AG10803 (cell line): ENCODE data around the gene GPR78.

Experiments used
- DNase-seq: peaks from one replicate; pipeline ENCODE4 v3.0.0; 2010; ENCODE audit warnings: low read depth
- H3K4me3 ChIP-seq: 2 replicates; pipeline ENCODE4 v1.5.1; 2011; ENCODE audit warnings: mild to moderate bottlenecking, low read length, control low read depth
- TF ChIP-seq, protein P1 (sequence below): conservative IDR thresholded peaks from 2 replicates; pipeline ENCODE4 v1.5.1; 2011; ENCODE audit warnings: mild to moderate bottlenecking, low read length, control low read depth, inconsistent platforms

GPR78 gene

DNA sequence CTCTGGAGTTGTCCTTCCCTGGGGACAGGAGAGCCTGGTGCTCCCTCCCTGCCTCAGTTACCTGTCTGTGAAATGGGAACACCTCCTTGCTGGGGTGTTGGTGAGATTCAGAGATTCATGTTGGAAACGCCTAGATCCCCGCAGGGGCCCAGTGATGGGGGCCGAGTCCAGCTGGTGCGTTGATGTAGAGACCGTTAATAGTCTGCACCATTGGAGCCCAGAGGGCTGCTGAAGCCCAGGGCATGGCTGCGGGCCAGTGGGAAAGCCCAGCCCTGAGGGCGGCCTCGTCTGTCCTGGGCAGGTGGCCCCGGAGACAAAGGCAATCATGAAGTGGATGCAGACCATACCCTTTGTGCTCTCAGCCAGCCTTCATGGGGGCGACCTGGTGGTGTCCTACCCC lies 26.8 kb downstream of the GPR78 start:
- TF ChIP-seq, protein P1, sequence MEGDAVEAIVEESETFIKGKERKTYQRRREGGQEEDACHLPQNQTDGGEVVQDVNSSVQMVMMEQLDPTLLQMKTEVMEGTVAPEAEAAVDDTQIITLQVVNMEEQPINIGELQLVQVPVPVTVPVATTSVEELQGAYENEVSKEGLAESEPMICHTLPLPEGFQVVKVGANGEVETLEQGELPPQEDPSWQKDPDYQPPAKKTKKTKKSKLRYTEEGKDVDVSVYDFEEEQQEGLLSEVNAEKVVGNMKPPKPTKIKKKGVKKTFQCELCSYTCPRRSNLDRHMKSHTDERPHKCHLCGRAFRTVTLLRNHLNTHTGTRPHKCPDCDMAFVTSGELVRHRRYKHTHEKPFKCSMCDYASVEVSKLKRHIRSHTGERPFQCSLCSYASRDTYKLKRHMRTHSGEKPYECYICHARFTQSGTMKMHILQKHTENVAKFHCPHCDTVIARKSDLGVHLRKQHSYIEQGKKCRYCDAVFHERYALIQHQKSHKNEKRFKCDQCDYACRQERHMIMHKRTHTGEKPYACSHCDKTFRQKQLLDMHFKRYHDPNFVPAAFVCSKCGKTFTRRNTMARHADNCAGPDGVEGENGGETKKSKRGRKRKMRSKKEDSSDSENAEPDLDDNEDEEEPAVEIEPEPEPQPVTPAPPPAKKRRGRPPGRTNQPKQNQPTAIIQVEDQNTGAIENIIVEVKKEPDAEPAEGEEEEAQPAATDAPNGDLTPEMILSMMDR: no peak
- no peak overlapping the region for H3K4me3 ChIP-seq
- DNase-seq: no peak

DNA sequence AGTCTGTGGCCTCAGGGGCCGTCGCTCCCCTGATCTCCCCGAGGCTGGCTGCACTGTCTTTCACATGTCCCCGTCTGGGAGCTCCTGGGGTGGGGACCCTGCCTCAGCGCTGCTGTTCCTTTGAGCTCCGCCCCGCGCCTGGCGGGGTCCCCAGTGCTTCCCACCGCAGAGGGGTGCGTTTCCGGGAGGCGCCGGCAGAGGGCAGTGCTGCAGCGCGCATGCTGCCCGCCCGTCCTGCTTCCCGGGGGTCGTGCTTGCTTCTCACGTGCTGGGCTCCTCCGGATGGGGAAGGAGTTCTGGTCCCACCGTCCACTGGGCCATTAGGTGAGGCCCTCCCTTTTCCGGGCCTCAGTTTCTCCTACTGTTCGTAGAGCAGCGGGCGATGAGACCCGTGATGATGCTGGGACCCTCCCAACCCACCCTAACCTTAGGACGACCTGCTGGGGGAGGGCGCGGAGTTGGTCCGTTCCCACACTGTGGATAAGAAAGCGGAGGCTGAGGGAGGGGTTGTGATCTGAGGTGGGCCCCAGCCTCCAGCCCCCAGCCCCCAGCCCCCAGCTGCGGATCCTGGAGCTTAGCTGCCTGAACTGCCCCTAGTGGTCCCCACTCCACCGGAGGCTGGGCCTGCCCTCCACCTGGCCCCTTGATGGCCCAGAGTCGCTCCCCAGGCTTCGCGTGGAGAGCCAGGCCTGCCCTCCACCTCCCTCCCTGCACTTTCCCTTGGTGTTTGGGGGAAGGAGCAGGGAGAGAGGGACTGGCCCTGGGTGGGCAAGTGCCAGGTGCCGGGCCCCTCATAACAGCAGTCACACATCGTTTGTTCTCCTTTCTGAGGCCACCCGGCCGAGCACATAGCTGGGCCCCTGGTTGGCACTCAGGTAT lies 27.6 kb downstream of the GPR78 start:
- DNase-seq: no peak

DNA sequence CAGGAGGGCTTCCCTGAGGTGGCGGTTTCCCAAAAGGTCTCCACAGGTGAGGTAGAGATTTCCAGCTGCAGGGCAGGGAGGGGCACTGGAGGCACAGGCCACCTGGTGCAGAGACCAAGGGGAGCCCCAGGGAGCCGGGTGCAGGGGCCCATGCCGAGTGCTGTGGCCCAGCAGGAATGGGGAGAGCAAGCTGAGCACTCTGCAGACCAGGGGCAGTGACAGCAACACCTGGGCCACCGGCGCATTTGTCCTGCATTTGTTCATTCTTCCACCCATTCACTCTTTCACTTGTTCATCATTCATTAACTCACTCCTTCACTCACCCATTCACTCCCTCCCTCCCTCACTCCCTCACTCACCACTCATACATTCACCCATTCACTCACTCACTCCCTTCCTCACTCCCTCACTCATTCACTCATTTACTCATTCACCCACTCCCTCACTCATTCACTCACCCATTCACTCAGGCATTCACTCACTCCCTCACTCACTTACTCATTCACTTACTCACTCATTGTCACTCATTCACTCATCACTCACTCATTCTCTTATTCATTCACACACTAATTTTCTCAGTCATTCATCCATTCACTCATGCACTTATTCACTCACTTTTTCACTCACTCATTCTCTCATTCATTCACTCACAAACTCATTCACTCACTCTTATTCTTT lies 28.7 kb downstream of the GPR78 start:
- no peak overlapping the region for H3K4me3 ChIP-seq
- TF ChIP-seq, protein P1: no peak

More for the DNA sequence above, 27.6 kb downstream of the GPR78 start:
- no peak overlapping the region for H3K4me3 ChIP-seq
- TF ChIP-seq, protein P1: peak; percentile 73

DNA sequence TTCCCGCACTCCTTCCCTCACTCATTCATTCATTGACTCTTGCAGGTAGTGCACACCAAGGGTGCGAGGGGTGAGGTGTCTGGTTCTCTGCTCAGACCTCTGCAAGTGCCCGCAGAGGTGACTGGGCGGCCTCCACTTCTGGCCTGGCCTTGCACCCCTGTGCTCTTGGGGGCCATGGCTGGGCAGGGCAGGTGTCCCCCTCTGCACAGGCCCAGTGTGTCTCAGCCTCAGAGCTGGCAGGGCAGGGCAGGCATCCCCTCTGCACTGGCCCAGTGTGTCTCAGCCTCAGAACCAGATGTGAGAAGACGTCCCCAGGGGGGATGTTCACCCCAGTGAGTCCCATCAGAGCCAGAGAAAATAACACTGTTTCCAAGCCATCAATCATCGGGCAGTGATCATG lies 29.2 kb downstream of the GPR78 start:
- H3K4me3 ChIP-seq: no peak overlapping the region
- TF ChIP-seq, protein P1: no peak
- DNase-seq: no peak

More for the DNA sequence above, 28.7 kb downstream of the GPR78 start:
- no peak for DNase-seq

DNA sequence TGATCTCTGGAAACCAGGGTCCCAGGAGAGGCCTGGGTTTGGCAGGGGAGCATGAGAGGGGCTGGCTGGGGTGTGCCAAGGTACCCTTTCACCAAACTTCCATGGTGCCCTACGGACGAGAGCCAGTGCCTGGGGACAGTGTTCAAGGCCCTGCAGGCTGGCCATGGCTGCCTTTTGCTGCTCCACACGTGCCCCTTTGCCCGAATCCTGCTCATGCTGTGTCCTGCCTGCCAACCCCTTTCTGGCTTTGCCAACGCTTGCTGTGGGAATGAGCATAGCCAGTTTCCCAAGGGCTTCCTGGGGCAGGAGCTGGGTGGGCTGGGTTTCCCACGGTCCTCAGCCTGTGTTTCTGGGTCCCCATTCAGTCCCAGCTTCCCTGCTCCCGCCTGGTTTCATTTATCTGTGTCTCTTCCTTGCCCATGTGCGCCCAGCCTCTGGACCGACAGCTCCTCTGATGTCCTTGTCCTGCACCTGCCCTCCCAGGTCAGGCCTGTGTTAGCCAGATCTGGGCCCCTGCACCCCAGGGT lies 29.7 kb downstream of the GPR78 start:
- TF ChIP-seq, protein P1: no peak
- DNase-seq: no peak
- H3K4me3 ChIP-seq: no peak overlapping the region

DNA sequence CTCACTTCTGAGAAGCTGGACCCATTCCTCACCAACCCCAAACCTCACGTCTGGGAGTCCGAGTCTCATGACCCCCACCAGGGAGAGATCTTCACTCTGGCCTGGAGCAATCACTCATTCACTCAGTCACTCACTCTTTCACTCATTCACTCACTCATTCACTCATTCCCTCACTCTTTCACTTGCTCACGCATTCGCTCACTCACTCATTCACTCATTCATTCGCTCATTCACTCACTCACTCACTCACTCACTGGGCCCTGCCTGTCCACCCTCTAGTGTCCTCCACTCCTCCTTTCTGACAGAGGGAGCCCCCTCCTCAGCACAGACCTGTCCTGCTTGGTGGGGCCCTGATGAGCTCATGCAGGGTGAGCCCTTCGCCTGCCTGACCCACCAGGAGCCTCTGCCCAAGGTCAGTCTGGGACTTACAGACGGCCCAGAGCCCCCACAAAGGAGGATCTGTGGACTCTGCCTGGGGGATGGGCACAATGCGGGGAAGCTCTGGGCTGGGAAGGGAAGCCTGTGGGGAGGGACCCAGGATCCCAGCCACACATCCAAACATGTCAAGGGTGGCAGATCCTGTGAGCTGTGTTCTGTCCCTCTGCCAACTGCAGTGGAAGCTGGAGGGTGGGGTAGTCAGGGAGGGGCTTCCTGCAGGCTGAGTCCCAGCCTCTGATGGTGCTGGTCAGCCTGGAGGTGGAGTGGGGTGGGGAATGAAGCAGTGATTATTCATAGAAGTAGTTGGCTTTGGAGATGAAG lies 30.8 kb downstream of the GPR78 start:
- no peak overlapping the region for H3K4me3 ChIP-seq
- TF ChIP-seq, protein P1: no peak
- DNase-seq: no peak
